Stimulated activated naive CD8-positive, alpha-beta T cell treated with anti-CD3 and anti-CD28 coated beads, Interleukin-15, amount 100 ng/mL, for 72 hours (primary cell): ENCODE data around the gene NUP133.
"Not testable (repeated sequence)": the region's sequence is repeated elsewhere in the genome, so short reads cannot be mapped to it uniquely, and the experiment has no call there.

ENCODE experiments used
- ATAC-seq: fragments of 150-1000 bp; cut with Tn5 transposase; 2 replicates; pipeline ENCODE4 v1.10.0; 2021; ENCODE audit warnings: mild to moderate bottlenecking, moderate library complexity
- DNase-seq, 2 donors: peaks; one replicate each; pipeline ENCODE4 v3.0.0; 2021 to 2022
- H3K27ac Mint-ChIP-seq, 2 donors: one replicate each; pipeline ENCODE4 v1.8.0; 2022; ENCODE audit warnings: mild to moderate bottlenecking in 2 of 2, mixed read lengths in 2 of 2, moderate library complexity in 2 of 2
- H3K27me3 Mint-ChIP-seq: one replicate; pipeline ENCODE4 v1.8.0; 2022; ENCODE audit warnings: mixed read lengths
- H3K4me1 Mint-ChIP-seq: one replicate; pipeline ENCODE4 v1.8.0; 2022; ENCODE audit warnings: mild to moderate bottlenecking, mixed read lengths
- H3K4me3 Mint-ChIP-seq, 2 donors: one replicate each; pipeline ENCODE4 v1.8.0; 2022; ENCODE audit warnings: mild to moderate bottlenecking in 2 of 2, mixed read lengths in 2 of 2, moderate library complexity in 1 of 2
- H3K9me3 Mint-ChIP-seq, 2 donors: one replicate each; pipeline ENCODE4 v1.8.0; 2022; ENCODE audit warnings: mixed read lengths in 2 of 2

Gene NUP133

GRCh38 chr1:229396585-229397206 lies 111.4 kb downstream of the NUP133 start:
- H3K27ac Mint-ChIP-seq: no peak overlapping the region

GRCh38 chr1:229394517-229394916 lies 113.6 kb downstream of the NUP133 start:
- peaks cover 57% of the 10 kb centered on the region for H3K27me3 Mint-ChIP-seq

More at GRCh38 chr1:229396585-229397206, 111.4 kb downstream of the NUP133 start:
- peaks cover 5% of the 10 kb centered on the region for H3K4me1 Mint-ChIP-seq
- H3K4me3 Mint-ChIP-seq: no peak overlapping the region
- no peaks in the 10 kb centered on the region for H3K9me3 Mint-ChIP-seq
- peaks cover 60% of the 10 kb centered on the region for H3K27me3 Mint-ChIP-seq
- ATAC-seq: no peak
- DNase-seq: no peak

GRCh38 chr1:229392936-229393335 lies 115.2 kb downstream of the NUP133 start:
- DNase-seq (no peak), ATAC-seq (no peak)
- no peak overlapping the region for H3K27ac Mint-ChIP-seq
- H3K9me3 Mint-ChIP-seq: no peaks in the 10 kb centered on the region
- H3K4me1 Mint-ChIP-seq: peaks cover 4% of the 10 kb centered on the region
- H3K27me3 Mint-ChIP-seq: peaks cover 51% of the 10 kb centered on the region
- H3K4me3 Mint-ChIP-seq: no peak overlapping the region

More at GRCh38 chr1:229394517-229394916, 113.6 kb downstream of the NUP133 start:
- not testable (repeated sequence) for H3K4me1 Mint-ChIP-seq, H3K27ac Mint-ChIP-seq, ATAC-seq, H3K9me3 Mint-ChIP-seq, H3K4me3 Mint-ChIP-seq, DNase-seq
